ENCODE measurements around the gene SERPINB1.
"Not testable (repeated sequence)": the region's sequence is repeated elsewhere in the genome, so short reads cannot be mapped to it uniquely, and the experiment has no call there.

Gene SERPINB1

GRCh38 chr6:2806644-2807043, 35.0 kb downstream of the SERPINB1 start:
- peaks cover 38% of the 10 kb centered on the region for H3K4me1 Mint-ChIP-seq (ENCODE audit: low read depth)
- intact Hi-C loops (cut with micrococcal nuclease): no loop called here
- H3K27ac Mint-ChIP-seq: no peak overlapping the region
- H3K36me3 Mint-ChIP-seq (ENCODE audit: low read depth): no peaks in the 10 kb centered on the region
- no peaks in the 10 kb centered on the region for H3K27me3 Mint-ChIP-seq
- H3K9me3 Mint-ChIP-seq: no peaks in the 10 kb centered on the region
- no peak overlapping the region for H3K4me3 Mint-ChIP-seq

- H3K27me3 Mint-ChIP-seq: no peaks in the 10 kb centered on the region
- intact Hi-C loops (cut with micrococcal nuclease): no loop called here
- H3K27ac Mint-ChIP-seq: no peak overlapping the region
- peaks cover 35% of the 10 kb centered on the region for H3K4me1 Mint-ChIP-seq (ENCODE audit: low read depth)
- no peak overlapping the region for H3K4me3 Mint-ChIP-seq
- no peaks in the 10 kb centered on the region for H3K9me3 Mint-ChIP-seq
- no peaks in the 10 kb centered on the region for H3K36me3 Mint-ChIP-seq (ENCODE audit: low read depth)
Observed at GRCh38 chr6:2805031-2805430, 36.6 kb downstream of the SERPINB1 start.

GRCh38 chr6:2804516-2804915, 37.1 kb downstream of the SERPINB1 start:
- Mint-ChIP-seq H3K4me1 (ENCODE audit: low read depth) (peaks cover 35% of the 10 kb centered on the region), H3K27me3 (no peaks in the 10 kb centered on the region), H3K36me3 (ENCODE audit: low read depth) (no peaks in the 10 kb centered on the region), H3K9me3 (no peaks in the 10 kb centered on the region), H3K27ac (no peak overlapping the region), H3K4me3 (no peak overlapping the region)
- intact Hi-C loops (cut with micrococcal nuclease): no loop called here

- no peaks in the 10 kb centered on the region for H3K27me3 Mint-ChIP-seq
- H3K27ac Mint-ChIP-seq: no peak overlapping the region
- no peak overlapping the region for H3K4me3 Mint-ChIP-seq
- intact Hi-C loops (cut with micrococcal nuclease): no loop called here
- H3K9me3 Mint-ChIP-seq: no peaks in the 10 kb centered on the region
- H3K4me1 Mint-ChIP-seq (ENCODE audit: low read depth): peaks cover 39% of the 10 kb centered on the region
- H3K36me3 Mint-ChIP-seq (ENCODE audit: low read depth): no peaks in the 10 kb centered on the region
Observed at GRCh38 chr6:2803731-2804429, 37.8 kb downstream of the SERPINB1 start.

GRCh38 chr6:2802521-2803060, 39.1 kb downstream of the SERPINB1 start:
- no peaks in the 10 kb centered on the region for H3K9me3 Mint-ChIP-seq
- peaks cover 48% of the 10 kb centered on the region for H3K4me1 Mint-ChIP-seq (ENCODE audit: low read depth)
- intact Hi-C loops (cut with micrococcal nuclease): no loop called here
- H3K27ac Mint-ChIP-seq: no peak overlapping the region
- H3K4me3 Mint-ChIP-seq: no peak overlapping the region
- H3K27me3 Mint-ChIP-seq: no peaks in the 10 kb centered on the region
- H3K36me3 Mint-ChIP-seq (ENCODE audit: low read depth): no peaks in the 10 kb centered on the region

- H3K4me3 Mint-ChIP-seq; intact Hi-C loops (cut with micrococcal nuclease); H3K27me3 Mint-ChIP-seq; H3K9me3 Mint-ChIP-seq; H3K36me3 Mint-ChIP-seq (ENCODE audit: low read depth); H3K27ac Mint-ChIP-seq: not testable (repeated sequence)
- peaks cover 48% of the 10 kb centered on the region for H3K4me1 Mint-ChIP-seq (ENCODE audit: low read depth)
Observed at GRCh38 chr6:2801687-2802086, 40.0 kb downstream of the SERPINB1 start.

GRCh38 chr6:2800552-2801316, 40.9 kb downstream of the SERPINB1 start:
- intact Hi-C loops (cut with micrococcal nuclease): no loop called here
- Mint-ChIP-seq H3K27ac (no peak overlapping the region), H3K36me3 (ENCODE audit: low read depth) (no peaks in the 10 kb centered on the region), H3K27me3 (no peaks in the 10 kb centered on the region), H3K9me3 (no peaks in the 10 kb centered on the region), H3K4me1 (ENCODE audit: low read depth) (peaks cover 47% of the 10 kb centered on the region), H3K4me3 (no peak overlapping the region)

- Mint-ChIP-seq H3K27ac (no peak overlapping the region), H3K4me1 (ENCODE audit: low read depth) (peaks cover 48% of the 10 kb centered on the region), H3K36me3 (ENCODE audit: low read depth) (no peaks in the 10 kb centered on the region), H3K27me3 (no peaks in the 10 kb centered on the region), H3K9me3 (no peaks in the 10 kb centered on the region), H3K4me3 (no peak overlapping the region)
- intact Hi-C loops (cut with micrococcal nuclease): no loop called here
Observed at GRCh38 chr6:2799936-2800527, 41.6 kb downstream of the SERPINB1 start.

- intact Hi-C loops (cut with micrococcal nuclease): no loop called here
- H3K27ac Mint-ChIP-seq: no peak overlapping the region
- no peak overlapping the region for H3K4me3 Mint-ChIP-seq
- peaks cover 55% of the 10 kb centered on the region for H3K4me1 Mint-ChIP-seq (ENCODE audit: low read depth)
- no peaks in the 10 kb centered on the region for H3K27me3 Mint-ChIP-seq
- no peaks in the 10 kb centered on the region for H3K9me3 Mint-ChIP-seq
- no peaks in the 10 kb centered on the region for H3K36me3 Mint-ChIP-seq (ENCODE audit: low read depth)
Observed at GRCh38 chr6:2798586-2799134, 43.0 kb downstream of the SERPINB1 start.

- no peak overlapping the region for H3K4me3 Mint-ChIP-seq
- H3K27me3 Mint-ChIP-seq: no peaks in the 10 kb centered on the region
- peaks cover 65% of the 10 kb centered on the region for H3K4me1 Mint-ChIP-seq (ENCODE audit: low read depth)
- H3K27ac Mint-ChIP-seq: no peak overlapping the region
- H3K9me3 Mint-ChIP-seq: no peaks in the 10 kb centered on the region
- H3K36me3 Mint-ChIP-seq (ENCODE audit: low read depth): no peaks in the 10 kb centered on the region
- intact Hi-C loops (cut with micrococcal nuclease): no loop called here
Observed at GRCh38 chr6:2797564-2798031, 44.1 kb downstream of the SERPINB1 start.

GRCh38 chr6:2796861-2797260, 44.8 kb downstream of the SERPINB1 start:
- Mint-ChIP-seq H3K4me3 (no peak overlapping the region), H3K9me3 (no peaks in the 10 kb centered on the region), H3K4me1 (ENCODE audit: low read depth) (peaks cover 73% of the 10 kb centered on the region), H3K27ac (peak overlapping the region; percentile 65), H3K36me3 (ENCODE audit: low read depth) (no peaks in the 10 kb centered on the region), H3K27me3 (no peaks in the 10 kb centered on the region)
- intact Hi-C loops (cut with micrococcal nuclease): no loop called here

- Mint-ChIP-seq H3K9me3 (no peaks in the 10 kb centered on the region), H3K4me1 (ENCODE audit: low read depth) (peaks cover 82% of the 10 kb centered on the region), H3K4me3 (no peak overlapping the region), H3K27ac (peak overlapping the region; percentile 8), H3K27me3 (no peaks in the 10 kb centered on the region), H3K36me3 (ENCODE audit: low read depth) (no peaks in the 10 kb centered on the region)
- intact Hi-C loops (cut with micrococcal nuclease): no loop called here
Observed at GRCh38 chr6:2795956-2796355, 45.7 kb downstream of the SERPINB1 start.

GRCh38 chr6:2795162-2795561, 46.5 kb downstream of the SERPINB1 start:
- Mint-ChIP-seq H3K27me3 (no peaks in the 10 kb centered on the region), H3K4me3 (no peak overlapping the region), H3K27ac (no peak overlapping the region), H3K36me3 (ENCODE audit: low read depth) (no peaks in the 10 kb centered on the region), H3K9me3 (no peaks in the 10 kb centered on the region), H3K4me1 (ENCODE audit: low read depth) (peaks cover 86% of the 10 kb centered on the region)
- intact Hi-C loops (cut with micrococcal nuclease): no loop called here

Measured in dendritic cell treated with granulocyte-macrophage colony-stimulating factor and Interleukin-4, amounts not matched to agents 40 ng/mL and 50 ng/mL, for 4 days (primary cell).